Transverse colon (tissue), 4 donors: Measurements from ENCODE around the gene EXOC5.

Experiments
- CTCF ChIP-seq, 5 experiments: fragments of 200-600 bp in 3 of 5; fragments of 450-650 bp in 2 of 5; sonication (generic) in 3 of 5; IDR thresholded peaks; 1 replicate in 2 of 5; 2 replicates in 3 of 5; pipeline ENCODE4 v1.5.1; 2016 to 2017; ENCODE audit warnings: antibody characterized with exemption in 5 of 5, inconsistent platforms in 3 of 5, mild to moderate bottlenecking in 2 of 5, moderate library complexity in 1 of 5
- EP300 ChIP-seq: sonication (generic); formaldehyde crosslinking; IDR thresholded peaks from one replicate; pipeline ENCODE4 v1.6.1; 2017; ENCODE audit warnings: antibody characterized with exemption, low read depth
- POLR2A ChIP-seq: fragments of 450-650 bp; IDR thresholded peaks from one replicate; pipeline ENCODE4 v1.6.1; 2016; ENCODE audit warnings: antibody characterized with exemption, mild to moderate bottlenecking, moderate library complexity
- POLR2AphosphoS5 ChIP-seq, 3 donors: sonication (generic); formaldehyde crosslinking; IDR thresholded peaks; one replicate each; pipeline ENCODE4 v1.6.1; 2016; ENCODE audit warnings: antibody characterized with exemption in 3 of 3

DNA sequence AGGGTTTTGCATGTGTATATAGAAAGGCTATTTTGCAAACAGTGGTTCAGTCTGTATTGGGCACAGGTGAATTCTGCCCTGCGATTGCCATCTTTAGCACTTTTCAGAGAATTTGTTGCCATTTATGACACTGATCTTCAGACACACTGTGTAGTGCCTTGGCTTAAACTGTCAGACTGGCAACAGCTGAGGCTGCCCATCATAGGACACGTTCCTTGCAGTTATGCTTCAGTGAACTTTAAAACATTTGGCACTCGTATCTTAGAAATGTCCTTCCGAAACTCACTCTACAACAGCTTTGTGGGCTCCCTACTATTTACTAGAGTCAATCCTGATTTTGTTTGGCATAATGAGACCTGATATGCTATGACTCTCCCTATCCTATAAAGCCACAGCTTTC is 29.1 kb upstream of the EXOC5 start:
- TF ChIP-seq CTCF (IDR thresholded peaks at IDR 0.05) (no peak), POLR2A (no peak), POLR2AphosphoS5 (IDR thresholded peaks at IDR 0.05) (no peak), EP300 (no peak)
